Neural crest cell (in vitro differentiated cells): Measurements from ENCODE around the gene ZNF763. TPM values are rescaled to one million over a fixed set of nuclear protein-coding genes. Genes with fewer than 3 reads are reported as not detected.

Source experiments
- DNase-seq: peaks from one replicate; pipeline ENCODE4 v3.0.0; 2021; ENCODE audit warnings: low read depth, mixed read lengths, low spot score
- H3K27ac Mint-ChIP-seq: one replicate; pipeline ENCODE4 v1.8.0; 2021; ENCODE audit warnings: mild to moderate bottlenecking, mixed read lengths; ENCODE audit not compliant: unreplicated experiment
- H3K27me3 Mint-ChIP-seq: 2 replicates; pipeline ENCODE4 v1.8.0; 2021; ENCODE audit warnings: low read depth, mild to moderate bottlenecking, mixed read lengths
- H3K36me3 Mint-ChIP-seq: 2 replicates; pipeline ENCODE4 v1.8.0; 2021; ENCODE audit warnings: low read depth, mild to moderate bottlenecking, mixed read lengths
- H3K4me1 Mint-ChIP-seq: 2 replicates; pipeline ENCODE4 v1.8.0; 2021; ENCODE audit warnings: mixed read lengths
- H3K4me3 Mint-ChIP-seq: one replicate; pipeline ENCODE4 v1.8.0; 2021; ENCODE audit warnings: mild to moderate bottlenecking, mixed read lengths
- H3K9me3 Mint-ChIP-seq: 2 replicates; pipeline ENCODE4 v1.8.0; 2021; ENCODE audit warnings: mixed read lengths
- CTCF ChIP-seq: fragments of 200-600 bp; sonication (generic); conservative IDR thresholded peaks from 2 replicates; pipeline ENCODE4 v1.5.0; 2021; ENCODE audit warnings: antibody characterized with exemption, mild to moderate bottlenecking
- total RNA-seq: library from RNA; stranded (reverse); gene quantifications from 2 replicates; pipeline ENCODE4 v1.2.1, GENCODE V29; 2021

ZNF763 gene
- total RNA-seq, 1 donor from 2014 or later, result 2.9 TPM

GRCh38 chr19:11963566-11964355, 1.1 kb upstream of the ZNF763 start:
- peak; percentile 75 for TF ChIP-seq CTCF
- Mint-ChIP-seq H3K4me1 (peaks cover 19% of the 10 kb centered on the region), H3K27me3 (no peaks in the 10 kb centered on the region), H3K36me3 (peaks cover 8% of the 10 kb centered on the region), H3K4me3 (peak overlapping the region; percentile 92), H3K9me3 (no peaks in the 10 kb centered on the region), H3K27ac (peak overlapping the region; percentile 1)
- DNase-seq, result peak; percentile 77

GRCh38 chr19:11964496-11964857, 363 bp upstream of the ZNF763 start:
- no peak for DNase-seq
- Mint-ChIP-seq H3K36me3 (peaks cover 7% of the 10 kb centered on the region), H3K4me1 (peaks cover 19% of the 10 kb centered on the region), H3K27me3 (no peaks in the 10 kb centered on the region), H3K27ac (peak overlapping the region; percentile 97), H3K9me3 (no peaks in the 10 kb centered on the region), H3K4me3 (peak overlapping the region; percentile 92)
- no peak for TF ChIP-seq CTCF

GRCh38 chr19:11970174-11970573, 5.3 kb downstream of the ZNF763 start:
- H3K9me3 Mint-ChIP-seq, result peaks cover 14% of the 10 kb centered on the region
- TF ChIP-seq CTCF, result no peak
- no peaks in the 10 kb centered on the region for H3K27me3 Mint-ChIP-seq

GRCh38 chr19:11971041-11971440, 6.2 kb downstream of the ZNF763 start:
- DNase-seq, result no peak
- no peak for TF ChIP-seq CTCF
- Mint-ChIP-seq H3K27me3 (no peaks in the 10 kb centered on the region), H3K4me1 (no peaks in the 10 kb centered on the region), H3K27ac (no peak overlapping the region), H3K9me3 (peaks cover 17% of the 10 kb centered on the region), H3K36me3 (peaks cover 24% of the 10 kb centered on the region), H3K4me3 (no peak overlapping the region)

More at GRCh38 chr19:11970174-11970573, 5.3 kb downstream of the ZNF763 start:
- Mint-ChIP-seq H3K27ac (no peak overlapping the region), H3K4me3 (no peak overlapping the region), H3K4me1 (peaks cover 5% of the 10 kb centered on the region), H3K36me3 (peaks cover 17% of the 10 kb centered on the region)
- no peak for DNase-seq

- Mint-ChIP-seq H3K9me3 (peaks cover 25% of the 10 kb centered on the region), H3K4me3 (no peak overlapping the region), H3K27me3 (no peaks in the 10 kb centered on the region), H3K4me1 (no peaks in the 10 kb centered on the region), H3K27ac (no peak overlapping the region), H3K36me3 (peaks cover 41% of the 10 kb centered on the region)
- no peak for DNase-seq
- TF ChIP-seq CTCF, result no peak
These were observed 8.4 kb downstream of the ZNF763 start for GRCh38 chr19:11973019-11973810.
